ENCODE data around the gene ADGRG7. TPM values are rescaled to one million over a fixed set of nuclear protein-coding genes. Genes with fewer than 3 reads are reported as not detected.

ADGRG7 gene
- polyA plus RNA-seq, 4 donors = 25.9 to 90.1 (median 48.2) TPM

- Histone ChIP-seq H3K27me3 (ENCODE audit: control insufficient read depth in 3 of 3, insufficient read depth in 3 of 3, low read length in 3 of 3) (no peaks in the 10 kb centered on the region), H3K4me1 (ENCODE audit: control insufficient read depth in 3 of 3, insufficient read depth in 2 of 3, low read depth in 1 of 3, low read length in 2 of 3) (peaks cover 0 to 16% (median 3%) of the 10 kb centered on the region in 3 donors), H3K4me3 (ENCODE audit: low read depth in 1 of 3, low read length in 3 of 3) (no peak overlapping the region), H3K27ac (ENCODE audit: low read depth in 1 of 3, low read length in 2 of 3) (no peak overlapping the region), H3K9me3 (ENCODE audit: control insufficient read depth in 2 of 2, insufficient read depth in 1 of 2, low read depth in 1 of 2, low read length in 1 of 2) (peaks cover 0 to 3% of the 10 kb centered on the region in 2 donors), H3K36me3 (ENCODE audit: control insufficient read depth in 3 of 3, insufficient read depth in 2 of 3, low read depth in 1 of 3, low read length in 3 of 3) (no peaks in the 10 kb centered on the region)
- DNase-seq (no peak), FAIRE-seq (no peak)
- WGBS, 3 donors = 74 to 81% (median 78%) methylated on average over 4 of the region's 4 CpGs
These were observed 94.5 kb downstream of the ADGRG7 start for GRCh38 chr3:100703865-100704264.

GRCh38 chr3:100706365-100706764, 97.0 kb downstream of the ADGRG7 start:
- DNase-seq (no peak), FAIRE-seq (no peak)
- Histone ChIP-seq H3K9me3 (ENCODE audit: control insufficient read depth in 2 of 2, insufficient read depth in 1 of 2, low read depth in 1 of 2, low read length in 1 of 2) (peaks cover 0 to 3% of the 10 kb centered on the region in 2 donors), H3K4me3 (ENCODE audit: low read depth in 1 of 3, low read length in 3 of 3) (no peak overlapping the region), H3K27me3 (ENCODE audit: control insufficient read depth in 3 of 3, insufficient read depth in 3 of 3, low read length in 3 of 3) (no peaks in the 10 kb centered on the region), H3K27ac (ENCODE audit: low read depth in 1 of 3, low read length in 2 of 3) (no peak overlapping the region), H3K36me3 (ENCODE audit: control insufficient read depth in 3 of 3, insufficient read depth in 2 of 3, low read depth in 1 of 3, low read length in 3 of 3) (peaks cover 0 to 3% (median 0%) of the 10 kb centered on the region in 3 donors), H3K4me1 (ENCODE audit: control insufficient read depth in 3 of 3, insufficient read depth in 2 of 3, low read depth in 1 of 3, low read length in 2 of 3) (peaks cover 0 to 16% (median 3%) of the 10 kb centered on the region in 3 donors)
- 77 to 83% (median 81%) methylated on average over 3 of the region's 3 CpGs for whole genome bisulfite sequencing, 3 donors

GRCh38 chr3:100708644-100708988, 99.2 kb downstream of the ADGRG7 start:
- no peak for DNase-seq
- Histone ChIP-seq H3K4me3 (ENCODE audit: low read depth in 1 of 3, low read length in 3 of 3) (peak overlapping the region in 2 of 3 donors; percentile 17 to 89), H3K27me3 (ENCODE audit: control insufficient read depth in 3 of 3, insufficient read depth in 3 of 3, low read length in 3 of 3) (no peaks in the 10 kb centered on the region), H3K36me3 (ENCODE audit: control insufficient read depth in 3 of 3, insufficient read depth in 2 of 3, low read depth in 1 of 3, low read length in 3 of 3) (peaks cover 0 to 3% (median 2%) of the 10 kb centered on the region in 3 donors), H3K27ac (ENCODE audit: low read depth in 1 of 3, low read length in 2 of 3) (peak overlapping the region; percentile 66 to 96 (median 83)), H3K4me1 (ENCODE audit: control insufficient read depth in 3 of 3, insufficient read depth in 2 of 3, low read depth in 1 of 3, low read length in 2 of 3) (peaks cover 5 to 18% (median 8%) of the 10 kb centered on the region in 3 donors), H3K9me3 (ENCODE audit: control insufficient read depth in 2 of 2, insufficient read depth in 1 of 2, low read depth in 1 of 2, low read length in 1 of 2) (peaks cover 0 to 3% of the 10 kb centered on the region in 2 donors)
- 80 to 88% (median 82%) methylated on average over 3 of the region's 3 CpGs for WGBS, 3 donors
- no peak for FAIRE-seq

- Histone ChIP-seq H3K4me1 (ENCODE audit: control insufficient read depth in 3 of 3, insufficient read depth in 2 of 3, low read depth in 1 of 3, low read length in 2 of 3) (peaks cover 5 to 18% (median 8%) of the 10 kb centered on the region in 3 donors), H3K4me3 (ENCODE audit: low read depth in 1 of 3, low read length in 3 of 3) (peak within 1 kb of the TSS; percentile 84 to 89 (median 85)), H3K9me3 (ENCODE audit: control insufficient read depth in 2 of 2, insufficient read depth in 1 of 2, low read depth in 1 of 2, low read length in 1 of 2) (peaks cover 0 to 3% of the 10 kb centered on the region in 2 donors), H3K27ac (ENCODE audit: low read depth in 1 of 3, low read length in 2 of 3) (peak within 1 kb of the TSS; percentile 96 to 98 (median 96)), H3K36me3 (ENCODE audit: control insufficient read depth in 3 of 3, insufficient read depth in 2 of 3, low read depth in 1 of 3, low read length in 3 of 3) (peaks cover 2 to 9% (median 5%) of the 10 kb centered on the region in 3 donors), H3K27me3 (ENCODE audit: control insufficient read depth in 3 of 3, insufficient read depth in 3 of 3, low read length in 3 of 3) (no peaks in the 10 kb centered on the region)
- FAIRE-seq (no peak), DNase-seq (peak; percentile 99 to 100)
- WGBS, 3 donors = 1% methylated on average over 49 to 76 of the region's 76 CpGs
These were observed 99.8 kb downstream of the ADGRG7 start, which contains the start of gene TFG for GRCh38 chr3:100708989-100709841. TFG (plus strand) TSS chr3:100709494; CDS start chr3:100713686, 4,192 bp downstream.

GRCh38 chr3:100709842-100710260, 100.5 kb downstream of the ADGRG7 start:
- peak overlapping the region; percentile 84 to 89 (median 85) for H3K4me3 ChIP-seq (ENCODE audit: low read depth in 1 of 3, low read length in 3 of 3)
- no peaks in the 10 kb centered on the region for H3K27me3 ChIP-seq (ENCODE audit: control insufficient read depth in 3 of 3, insufficient read depth in 3 of 3, low read length in 3 of 3)
- DNase-seq = peak; percentile 47 to 69
- H3K9me3 ChIP-seq (ENCODE audit: control insufficient read depth in 2 of 2, insufficient read depth in 1 of 2, low read depth in 1 of 2, low read length in 1 of 2) = peaks cover 0 to 3% of the 10 kb centered on the region in 2 donors
- H3K4me1 ChIP-seq (ENCODE audit: control insufficient read depth in 3 of 3, insufficient read depth in 2 of 3, low read depth in 1 of 3, low read length in 2 of 3) = peaks cover 5 to 18% (median 8%) of the 10 kb centered on the region in 3 donors
- H3K36me3 ChIP-seq (ENCODE audit: control insufficient read depth in 3 of 3, insufficient read depth in 2 of 3, low read depth in 1 of 3, low read length in 3 of 3) = peaks cover 3 to 10% (median 6%) of the 10 kb centered on the region in 3 donors
- H3K27ac ChIP-seq (ENCODE audit: low read depth in 1 of 3, low read length in 2 of 3) = peak overlapping the region; percentile 96 to 98 (median 96)
- WGBS, 3 donors = 0 to 1% (median 0%) methylated on average over 16 to 22 of the region's 23 CpGs
- FAIRE-seq = no peak

GRCh38 chr3:100710261-100710968, 101.0 kb downstream of the ADGRG7 start:
- peaks cover 4 to 11% (median 10%) of the 10 kb centered on the region in 3 donors for H3K36me3 ChIP-seq (ENCODE audit: control insufficient read depth in 3 of 3, insufficient read depth in 2 of 3, low read depth in 1 of 3, low read length in 3 of 3)
- no peaks in the 10 kb centered on the region for H3K27me3 ChIP-seq (ENCODE audit: control insufficient read depth in 3 of 3, insufficient read depth in 3 of 3, low read length in 3 of 3)
- peak overlapping the region; percentile 87 to 96 (median 96) for H3K27ac ChIP-seq (ENCODE audit: low read depth in 1 of 3, low read length in 2 of 3)
- peak overlapping the region; percentile 84 to 89 (median 85) for H3K4me3 ChIP-seq (ENCODE audit: low read depth in 1 of 3, low read length in 3 of 3)
- DNase-seq (peak; percentile 82 to 90), FAIRE-seq (no peak)
- H3K4me1 ChIP-seq (ENCODE audit: control insufficient read depth in 3 of 3, insufficient read depth in 2 of 3, low read depth in 1 of 3, low read length in 2 of 3) = peaks cover 5 to 18% (median 8%) of the 10 kb centered on the region in 3 donors
- WGBS, 3 donors = 5 to 16% (median 7%) methylated on average over 8 of the region's 8 CpGs
- H3K9me3 ChIP-seq (ENCODE audit: control insufficient read depth in 2 of 2, insufficient read depth in 1 of 2, low read depth in 1 of 2, low read length in 1 of 2) = peaks cover 0 to 3% of the 10 kb centered on the region in 2 donors

GRCh38 chr3:100715176-100715575, 105.8 kb downstream of the ADGRG7 start:
- no peak overlapping the region for H3K4me3 ChIP-seq (ENCODE audit: low read depth in 1 of 3, low read length in 3 of 3)
- peaks cover 10 to 21% (median 11%) of the 10 kb centered on the region in 3 donors for H3K36me3 ChIP-seq (ENCODE audit: control insufficient read depth in 3 of 3, insufficient read depth in 2 of 3, low read depth in 1 of 3, low read length in 3 of 3)
- H3K4me1 ChIP-seq (ENCODE audit: control insufficient read depth in 3 of 3, insufficient read depth in 2 of 3, low read depth in 1 of 3, low read length in 2 of 3) = peaks cover 4 to 12% (median 8%) of the 10 kb centered on the region in 3 donors
- no peaks in the 10 kb centered on the region for H3K9me3 ChIP-seq (ENCODE audit: control insufficient read depth in 2 of 2, insufficient read depth in 1 of 2, low read depth in 1 of 2, low read length in 1 of 2)
- no peaks in the 10 kb centered on the region for H3K27me3 ChIP-seq (ENCODE audit: control insufficient read depth in 3 of 3, insufficient read depth in 3 of 3, low read length in 3 of 3)
- no peak for FAIRE-seq
- DNase-seq = no peak
- no peak overlapping the region for H3K27ac ChIP-seq (ENCODE audit: low read depth in 1 of 3, low read length in 2 of 3)

- no peak for FAIRE-seq
- 71 to 82% (median 73%) methylated on average over 2 of the region's 2 CpGs for WGBS, 3 donors
- Histone ChIP-seq H3K4me1 (ENCODE audit: control insufficient read depth in 3 of 3, insufficient read depth in 2 of 3, low read depth in 1 of 3, low read length in 2 of 3) (peaks cover 2 to 4% (median 4%) of the 10 kb centered on the region in 3 donors), H3K27ac (ENCODE audit: low read depth in 1 of 3, low read length in 2 of 3) (no peak overlapping the region), H3K9me3 (ENCODE audit: control insufficient read depth in 2 of 2, insufficient read depth in 1 of 2, low read depth in 1 of 2, low read length in 1 of 2) (no peaks in the 10 kb centered on the region), H3K36me3 (ENCODE audit: control insufficient read depth in 3 of 3, insufficient read depth in 2 of 3, low read depth in 1 of 3, low read length in 3 of 3) (peaks cover 12 to 25% (median 14%) of the 10 kb centered on the region in 3 donors), H3K27me3 (ENCODE audit: control insufficient read depth in 3 of 3, insufficient read depth in 3 of 3, low read length in 3 of 3) (no peaks in the 10 kb centered on the region), H3K4me3 (ENCODE audit: low read depth in 1 of 3, low read length in 3 of 3) (no peak overlapping the region)
- DNase-seq = no peak
These were observed 107.7 kb downstream of the ADGRG7 start for GRCh38 chr3:100717063-100717462.
